Type B pancreatic cell (in vitro differentiated cells): Measurements from ENCODE around the gene FNBP1. TPM values are rescaled to one million over a fixed set of nuclear protein-coding genes. Genes with fewer than 3 reads are reported as not detected.
"Not testable (repeated sequence)": the region's sequence is repeated elsewhere in the genome, so short reads cannot be mapped to it uniquely, and the experiment has no call there.

Experiments
- DNase-seq: peaks from one replicate; pipeline ENCODE4 v3.0.0; 2021; ENCODE audit warnings: mixed read lengths; ENCODE audit not compliant: unreplicated experiment; ENCODE audit errors: extremely low spot score
- H3K27ac Mint-ChIP-seq: 2 replicates; pipeline ENCODE4 v1.8.0; 2021; ENCODE audit warnings: mild to moderate bottlenecking, mixed read lengths
- H3K27me3 Mint-ChIP-seq: 2 replicates; pipeline ENCODE4 v1.8.0; 2021; ENCODE audit warnings: mixed read lengths
- H3K36me3 Mint-ChIP-seq: 2 replicates; pipeline ENCODE4 v1.8.0; 2021; ENCODE audit warnings: mixed read lengths
- H3K4me1 Mint-ChIP-seq: one replicate; pipeline ENCODE4 v1.8.0; 2021; ENCODE audit warnings: mixed read lengths; ENCODE audit not compliant: unreplicated experiment
- H3K4me3 Mint-ChIP-seq: 2 replicates; pipeline ENCODE4 v1.8.0; 2021; ENCODE audit warnings: mild to moderate bottlenecking, mixed read lengths
- H3K9me3 Mint-ChIP-seq: 2 replicates; pipeline ENCODE4 v1.8.0; 2021; ENCODE audit warnings: mixed read lengths
- CTCF ChIP-seq: fragments of 200-600 bp; sonication (generic); conservative IDR thresholded peaks from 2 replicates; pipeline ENCODE4 v1.5.0; 2021; ENCODE audit warnings: antibody characterized with exemption, mild to moderate bottlenecking
- total RNA-seq: library from RNA; stranded (reverse); gene quantifications from 2 replicates; pipeline ENCODE4 v1.2.1, GENCODE V29; 2021; ENCODE audit warnings: low replicate concordance

FNBP1 gene
- total RNA-seq, 1 donor from 2014 or later: 38.6 TPM

GRCh38 chr9:130017076-130017475 lies 25.9 kb downstream of the FNBP1 start:
- Mint-ChIP-seq H3K36me3 (peaks cover 7% of the 10 kb centered on the region), H3K27me3 (no peaks in the 10 kb centered on the region), H3K4me1 (no peaks in the 10 kb centered on the region), H3K9me3 (peaks cover 3% of the 10 kb centered on the region), H3K4me3 (no peak overlapping the region), H3K27ac (no peak overlapping the region)
- TF ChIP-seq CTCF: no peak
- DNase-seq: no peak

GRCh38 chr9:130015353-130016019 lies 27.5 kb downstream of the FNBP1 start:
- H3K4me3 Mint-ChIP-seq: no peak overlapping the region
- H3K36me3 Mint-ChIP-seq: peaks cover 10% of the 10 kb centered on the region
- TF ChIP-seq CTCF: no peak
- H3K27me3 Mint-ChIP-seq: no peaks in the 10 kb centered on the region
- H3K27ac Mint-ChIP-seq: no peak overlapping the region
- H3K4me1 Mint-ChIP-seq: no peaks in the 10 kb centered on the region
- DNase-seq: peak; percentile 7
- H3K9me3 Mint-ChIP-seq: peaks cover 3% of the 10 kb centered on the region

- Mint-ChIP-seq H3K4me3 (no peak overlapping the region), H3K36me3 (peaks cover 10% of the 10 kb centered on the region), H3K27me3 (no peaks in the 10 kb centered on the region), H3K27ac (no peak overlapping the region), H3K4me1 (peaks cover 5% of the 10 kb centered on the region), H3K9me3 (peaks cover 3% of the 10 kb centered on the region)
- TF ChIP-seq CTCF: no peak
- DNase-seq: no peak
These were observed 29.7 kb downstream of the FNBP1 start for GRCh38 chr9:130013326-130013725.

- DNase-seq: no peak
- Mint-ChIP-seq H3K4me1 (peaks cover 6% of the 10 kb centered on the region), H3K27me3 (no peaks in the 10 kb centered on the region), H3K4me3 (no peak overlapping the region), H3K9me3 (no peaks in the 10 kb centered on the region), H3K36me3 (peaks cover 4% of the 10 kb centered on the region), H3K27ac (no peak overlapping the region)
- no peak for TF ChIP-seq CTCF
These were observed 32.6 kb downstream of the FNBP1 start for GRCh38 chr9:130010151-130010988.

GRCh38 chr9:130009546-130009945 lies 33.4 kb downstream of the FNBP1 start:
- DNase-seq, H3K27me3 Mint-ChIP-seq, H3K27ac Mint-ChIP-seq, H3K9me3 Mint-ChIP-seq, H3K4me1 Mint-ChIP-seq, H3K36me3 Mint-ChIP-seq, H3K4me3 Mint-ChIP-seq: not testable (repeated sequence)

- H3K27me3 Mint-ChIP-seq: no peaks in the 10 kb centered on the region
- H3K4me3 Mint-ChIP-seq: no peak overlapping the region
- H3K4me1 Mint-ChIP-seq: peaks cover 11% of the 10 kb centered on the region
- no peak for TF ChIP-seq CTCF
- DNase-seq: no peak
- no peaks in the 10 kb centered on the region for H3K9me3 Mint-ChIP-seq
- H3K27ac Mint-ChIP-seq: peak overlapping the region; percentile 35
- H3K36me3 Mint-ChIP-seq: peaks cover 4% of the 10 kb centered on the region
These were observed 34.5 kb downstream of the FNBP1 start for GRCh38 chr9:130008538-130008937.

GRCh38 chr9:130006952-130007351 lies 36.0 kb downstream of the FNBP1 start:
- H3K9me3 Mint-ChIP-seq, H3K36me3 Mint-ChIP-seq, H3K27me3 Mint-ChIP-seq, DNase-seq, H3K4me3 Mint-ChIP-seq, H3K27ac Mint-ChIP-seq: not testable (repeated sequence)
- peaks cover 11% of the 10 kb centered on the region for H3K4me1 Mint-ChIP-seq
